ENCODE results near the gene VIP. TPM values are rescaled to one million over a fixed set of nuclear protein-coding genes. Genes with fewer than 3 reads are reported as not detected.

Gene VIP
- total and polyA plus RNA-seq, 12 donors: 0.22 to 19.5 (median 1.4) TPM; not detected in 3

DNA sequence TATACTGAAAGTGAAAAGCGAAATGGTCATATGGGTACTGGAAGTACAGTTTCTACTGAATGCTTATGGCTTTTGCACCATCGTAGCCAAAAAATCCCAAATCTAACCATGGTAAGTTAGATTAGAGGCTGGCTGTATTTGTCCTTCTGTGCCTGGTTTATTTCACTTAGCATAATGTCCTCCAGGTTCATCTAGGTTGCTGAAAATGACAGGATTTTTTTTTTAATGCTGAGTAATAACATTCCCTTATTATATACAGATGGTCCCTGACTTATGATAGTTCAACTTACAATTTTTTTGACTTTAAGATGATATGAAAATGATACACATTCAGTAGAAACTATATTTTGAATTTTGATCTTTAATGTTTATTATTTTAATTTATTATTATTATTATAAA is 45.3 kb upstream of the VIP start:
- 68 to 86% (median 77%) methylated on average over 2 of the region's 2 CpGs for WGBS, 4 donors
- no peaks in the 10 kb centered on the region for H3K27me3 ChIP-seq
- intact Hi-C loops (cut with DNase I): no loop called here
- H3K4me3 ChIP-seq: no peak overlapping the region
- TF ChIP-seq, protein P1, sequence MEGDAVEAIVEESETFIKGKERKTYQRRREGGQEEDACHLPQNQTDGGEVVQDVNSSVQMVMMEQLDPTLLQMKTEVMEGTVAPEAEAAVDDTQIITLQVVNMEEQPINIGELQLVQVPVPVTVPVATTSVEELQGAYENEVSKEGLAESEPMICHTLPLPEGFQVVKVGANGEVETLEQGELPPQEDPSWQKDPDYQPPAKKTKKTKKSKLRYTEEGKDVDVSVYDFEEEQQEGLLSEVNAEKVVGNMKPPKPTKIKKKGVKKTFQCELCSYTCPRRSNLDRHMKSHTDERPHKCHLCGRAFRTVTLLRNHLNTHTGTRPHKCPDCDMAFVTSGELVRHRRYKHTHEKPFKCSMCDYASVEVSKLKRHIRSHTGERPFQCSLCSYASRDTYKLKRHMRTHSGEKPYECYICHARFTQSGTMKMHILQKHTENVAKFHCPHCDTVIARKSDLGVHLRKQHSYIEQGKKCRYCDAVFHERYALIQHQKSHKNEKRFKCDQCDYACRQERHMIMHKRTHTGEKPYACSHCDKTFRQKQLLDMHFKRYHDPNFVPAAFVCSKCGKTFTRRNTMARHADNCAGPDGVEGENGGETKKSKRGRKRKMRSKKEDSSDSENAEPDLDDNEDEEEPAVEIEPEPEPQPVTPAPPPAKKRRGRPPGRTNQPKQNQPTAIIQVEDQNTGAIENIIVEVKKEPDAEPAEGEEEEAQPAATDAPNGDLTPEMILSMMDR (IDR thresholded peaks at IDR 0.05): no peak
- no peak for TF ChIP-seq POLR2A (IDR thresholded peaks at IDR 0.05)
- no peaks in the 10 kb centered on the region for H3K9me3 ChIP-seq (replicated peaks in 1 of 3)
- DNase-seq: no peak
- H3K4me1 ChIP-seq (replicated peaks in 1 of 2): no peaks in the 10 kb centered on the region
- no peak overlapping the region for H3K27ac ChIP-seq
- no peaks in the 10 kb centered on the region for H3K36me3 ChIP-seq (replicated peaks in 1 of 2)

- DNase-seq: no peak
- intact Hi-C loops (cut with DNase I): no loop called here
- Histone ChIP-seq H3K27me3 (no peaks in the 10 kb centered on the region), H3K27ac (no peak overlapping the region), H3K4me1 (replicated peaks in 1 of 2) (no peaks in the 10 kb centered on the region), H3K36me3 (replicated peaks in 1 of 2) (no peaks in the 10 kb centered on the region), H3K4me3 (no peak overlapping the region), H3K9me3 (replicated peaks in 1 of 3) (peaks cover 0 to 11% (median 0%) of the 10 kb centered on the region in 3 donors)
- TF ChIP-seq, protein P1 (IDR thresholded peaks at IDR 0.05): no peak
- TF ChIP-seq POLR2A (IDR thresholded peaks at IDR 0.05): no peak
- WGBS, 4 donors: 55 to 73% (median 63%) methylated on average over 3 of the region's 3 CpGs
Measured at GRCh38 chr6:152716322-152716721, 34.3 kb upstream of the VIP start.

DNA sequence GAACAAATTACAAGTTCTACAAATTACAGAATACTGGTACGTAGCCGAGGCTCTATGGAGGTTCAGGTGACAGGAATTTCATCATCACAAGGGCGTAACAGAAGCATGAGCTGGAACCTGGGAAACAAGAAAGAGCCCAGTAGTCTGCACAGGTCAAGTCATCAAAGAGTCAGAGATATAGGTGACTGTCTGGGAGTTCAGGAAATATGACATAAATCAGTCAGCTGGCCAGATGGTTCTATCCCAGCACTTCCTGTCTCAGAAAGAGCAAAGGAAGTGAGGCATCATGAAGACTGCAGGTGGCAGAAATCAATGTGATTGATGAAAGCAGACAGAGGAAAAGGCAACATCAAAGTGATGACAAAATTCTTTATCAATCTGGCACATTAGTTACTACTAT is 29.6 kb upstream of the VIP start:
- DNase-seq: peak in 1 of 7 donors; percentile 1
- no peak for TF ChIP-seq POLR2A (IDR thresholded peaks at IDR 0.05)
- TF ChIP-seq, protein P1 (IDR thresholded peaks at IDR 0.05): no peak
- Histone ChIP-seq H3K4me1 (replicated peaks in 1 of 2) (no peaks in the 10 kb centered on the region), H3K27ac (no peak overlapping the region), H3K4me3 (no peak overlapping the region), H3K27me3 (no peaks in the 10 kb centered on the region), H3K36me3 (replicated peaks in 1 of 2) (no peaks in the 10 kb centered on the region), H3K9me3 (replicated peaks in 1 of 3) (no peaks in the 10 kb centered on the region)
- 51 to 68% (median 60%) methylated on average over 3 of the region's 3 CpGs for WGBS, 4 donors
- intact Hi-C loops (cut with DNase I): no loop called here

DNA sequence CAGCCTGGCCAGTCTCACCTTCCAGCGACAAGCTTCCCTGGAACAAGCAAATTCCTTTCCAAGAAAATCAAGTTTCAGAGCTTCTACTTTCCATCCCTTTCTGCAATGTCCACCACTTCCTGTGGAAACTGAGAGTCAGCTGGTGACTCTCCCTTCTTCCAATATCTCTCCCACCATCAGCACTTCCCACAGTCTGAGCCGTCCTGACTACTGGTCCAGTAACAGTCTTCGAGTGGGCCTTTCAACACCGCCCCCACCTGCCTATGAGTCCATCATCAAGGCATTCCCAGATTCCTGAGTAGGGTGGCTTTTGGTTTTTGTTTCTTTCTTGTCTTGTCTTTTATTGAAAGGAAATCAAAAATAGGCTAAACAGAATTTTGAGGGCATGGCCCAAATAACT is 28.6 kb upstream of the VIP start:
- Histone ChIP-seq H3K9me3 (replicated peaks in 1 of 3) (no peaks in the 10 kb centered on the region), H3K27me3 (no peaks in the 10 kb centered on the region), H3K4me3 (no peak overlapping the region), H3K36me3 (replicated peaks in 1 of 2) (no peaks in the 10 kb centered on the region), H3K27ac (no peak overlapping the region), H3K4me1 (replicated peaks in 1 of 2) (no peaks in the 10 kb centered on the region)
- TF ChIP-seq, protein P1 (IDR thresholded peaks at IDR 0.05): no peak
- 80 to 88% (median 83%) methylated on average over 4 of the region's 4 CpGs for WGBS, 4 donors
- no peak for DNase-seq
- intact Hi-C loops (cut with DNase I): no loop called here
